GM21390 (cell line): ENCODE results near the gene WDR75.

Source experiments
- ATAC-seq: cut with Tn5 transposase; IDR thresholded peaks from one replicate; pipeline ENCODE4 v1.9.1; 2021; ENCODE audit not compliant: unreplicated experiment

WDR75 gene

DNA sequence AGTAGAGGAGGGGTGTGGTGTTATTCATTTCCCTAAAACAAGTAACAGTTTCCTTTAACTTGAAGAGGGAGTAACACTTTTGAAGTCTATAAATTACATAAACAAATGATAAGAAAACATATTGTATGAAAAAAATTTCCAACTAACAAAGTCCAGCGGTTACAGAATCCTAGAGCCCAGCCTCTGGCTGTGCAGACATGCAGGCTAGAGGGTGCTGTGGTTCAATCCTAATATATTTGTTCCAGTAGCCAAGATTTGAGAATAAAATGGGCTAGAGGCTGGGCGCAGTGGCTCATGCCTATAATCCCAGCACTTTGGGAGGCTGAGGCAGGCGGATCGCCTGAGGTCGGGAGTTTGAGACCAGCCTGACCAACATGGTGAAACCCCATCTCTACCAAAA, 56.9 kb downstream of the WDR75 start:
- no peak for ATAC-seq

DNA sequence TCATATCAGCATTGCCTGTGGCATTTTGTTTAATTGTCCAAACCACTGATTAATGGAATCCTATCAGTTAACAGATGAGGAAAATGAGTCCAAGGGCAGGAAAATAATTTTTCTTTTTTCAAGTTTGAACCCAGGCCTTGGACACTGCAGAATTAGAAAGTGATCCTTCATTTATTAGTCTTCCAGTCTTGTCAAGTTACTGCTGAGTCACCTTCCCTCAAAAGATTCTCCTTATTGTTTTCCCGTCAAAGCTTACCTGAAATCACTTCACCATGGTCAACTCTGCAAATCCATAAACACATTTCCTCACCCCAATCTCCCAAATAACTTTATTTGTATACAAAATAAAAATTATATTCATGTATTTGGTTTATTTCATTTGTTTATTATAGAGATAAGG, 57.9 kb downstream of the WDR75 start:
- no peak for ATAC-seq

DNA sequence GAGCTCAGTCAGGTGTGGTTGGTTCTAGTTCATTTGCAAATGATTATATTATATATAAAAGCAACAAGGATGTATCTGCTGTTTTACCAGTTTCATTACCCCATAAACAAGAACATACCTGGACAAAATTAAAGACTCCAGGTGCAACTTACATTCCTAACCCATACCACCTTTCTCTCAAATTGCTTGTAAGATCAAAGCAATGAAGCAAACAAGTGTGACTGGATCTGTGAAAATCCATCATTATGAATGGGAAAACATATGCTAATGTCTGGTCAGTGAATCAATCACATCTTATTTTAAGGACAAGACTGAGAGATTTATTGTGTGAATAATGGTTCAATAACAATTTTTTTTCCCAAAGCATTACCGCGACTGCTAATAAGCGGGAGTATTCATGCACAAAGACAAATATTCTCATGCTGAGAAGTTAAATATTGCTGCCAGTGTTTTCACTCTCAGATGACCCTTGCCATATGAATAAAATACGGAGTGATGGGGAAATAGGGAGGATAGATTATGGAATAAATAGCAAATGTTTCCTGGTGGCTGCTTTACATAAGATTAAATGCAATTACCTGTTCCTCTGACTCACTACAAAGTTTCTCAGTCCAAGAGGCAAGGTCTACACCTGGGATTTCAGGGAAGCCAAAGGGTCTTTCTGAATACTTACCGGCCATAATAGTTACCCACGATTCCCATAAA, 59.3 kb downstream of the WDR75 start:
- ATAC-seq: no peak

DNA sequence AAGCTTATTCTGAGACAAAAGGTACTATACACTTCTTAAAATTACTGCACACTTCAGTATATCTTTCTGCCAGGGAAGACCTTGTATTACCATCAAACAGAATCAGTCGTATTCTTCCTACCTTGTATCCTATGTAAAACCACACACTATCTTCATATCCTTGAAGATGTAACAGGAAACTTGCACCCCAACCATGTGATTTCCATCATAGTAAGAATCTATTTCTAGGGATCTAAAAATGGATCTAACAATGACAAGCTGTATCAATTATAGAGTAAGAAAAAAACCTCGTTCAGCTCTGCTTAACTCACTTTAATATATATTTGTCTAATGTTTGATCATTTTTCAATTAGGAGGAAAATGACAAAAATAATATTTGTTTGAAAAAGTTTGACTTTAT, 60.2 kb downstream of the WDR75 start:
- no peak for ATAC-seq

DNA sequence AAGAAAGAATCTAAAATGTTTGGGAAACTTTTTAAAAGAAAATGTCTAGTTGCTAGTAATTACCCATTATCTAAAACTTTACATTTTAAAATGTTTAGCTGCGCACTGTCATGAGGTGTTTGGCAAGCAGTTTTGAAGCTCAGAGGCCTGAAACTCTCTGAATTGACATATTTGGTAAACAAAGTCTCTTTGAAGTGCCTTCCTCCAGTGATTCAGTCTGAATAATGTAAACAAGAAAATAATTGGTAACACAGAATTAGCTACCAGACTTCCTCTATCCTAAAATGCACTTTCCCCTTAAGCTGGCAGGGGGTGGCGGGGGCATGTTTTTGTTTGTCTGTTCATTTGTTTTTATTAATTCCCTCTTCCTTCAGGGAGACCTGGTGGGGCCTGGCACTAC, 61.4 kb downstream of the WDR75 start:
- no peak for ATAC-seq

DNA sequence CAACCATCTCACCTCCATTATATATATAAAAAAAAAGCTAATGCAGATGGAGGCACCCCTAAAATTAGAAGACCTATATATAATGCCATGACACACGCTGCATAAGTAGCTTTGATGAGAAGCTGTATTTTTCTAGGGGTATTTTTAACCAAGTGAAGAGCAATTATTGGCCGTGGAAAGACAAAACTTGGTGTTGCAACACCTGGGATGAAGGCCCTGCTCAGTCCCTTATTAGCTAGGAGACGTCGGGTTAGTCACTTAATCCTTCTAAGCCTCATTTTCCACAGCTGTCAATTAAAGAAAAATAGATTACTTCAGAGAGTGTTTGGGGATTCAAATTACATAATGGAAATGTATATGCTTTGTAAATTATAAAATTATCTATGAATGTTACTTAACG, 63.0 kb downstream of the WDR75 start:
- ATAC-seq: no peak

DNA sequence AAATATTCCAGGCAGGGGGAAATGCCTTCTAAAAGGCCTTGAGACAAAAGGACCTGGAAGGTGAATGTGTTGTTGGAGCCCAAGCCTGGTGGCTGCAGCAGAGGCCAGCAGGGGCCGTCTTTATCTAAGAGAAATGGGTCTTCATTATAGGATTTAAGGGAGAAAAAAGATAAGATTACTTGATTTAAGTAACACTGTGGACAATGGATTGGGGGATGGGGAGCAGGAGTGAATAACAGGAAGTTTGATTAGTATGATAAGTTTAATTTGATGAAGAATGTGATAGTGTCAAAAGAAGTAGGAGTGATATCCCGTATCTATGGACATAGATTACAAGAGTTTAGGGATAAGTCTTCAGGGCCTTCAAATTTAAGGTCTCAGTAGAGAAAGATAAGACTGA, 64.2 kb downstream of the WDR75 start:
- ATAC-seq: no peak

DNA sequence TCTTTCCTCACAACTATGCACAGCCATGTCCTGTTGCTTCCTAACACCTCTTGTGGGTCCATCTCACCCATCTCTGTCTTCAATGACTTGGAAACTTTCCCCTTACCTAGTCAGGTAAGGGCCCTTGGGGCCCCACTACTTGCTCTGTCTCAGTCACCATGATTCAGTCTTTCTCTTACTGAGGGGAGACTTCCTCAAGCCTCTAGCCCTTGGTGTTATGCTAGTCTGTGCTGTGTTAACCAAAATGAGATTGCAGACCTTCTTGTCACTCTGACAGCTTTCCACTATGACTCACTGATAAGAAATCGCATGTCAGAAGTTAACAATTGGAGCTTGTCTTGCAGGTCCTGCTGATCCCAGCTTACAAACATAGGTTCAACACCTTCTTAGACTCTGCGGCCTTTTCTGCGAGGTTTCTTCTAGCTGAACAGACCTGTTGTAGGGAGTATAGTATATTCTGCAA, 65.3 kb downstream of the WDR75 start:
- ATAC-seq: no peak

DNA sequence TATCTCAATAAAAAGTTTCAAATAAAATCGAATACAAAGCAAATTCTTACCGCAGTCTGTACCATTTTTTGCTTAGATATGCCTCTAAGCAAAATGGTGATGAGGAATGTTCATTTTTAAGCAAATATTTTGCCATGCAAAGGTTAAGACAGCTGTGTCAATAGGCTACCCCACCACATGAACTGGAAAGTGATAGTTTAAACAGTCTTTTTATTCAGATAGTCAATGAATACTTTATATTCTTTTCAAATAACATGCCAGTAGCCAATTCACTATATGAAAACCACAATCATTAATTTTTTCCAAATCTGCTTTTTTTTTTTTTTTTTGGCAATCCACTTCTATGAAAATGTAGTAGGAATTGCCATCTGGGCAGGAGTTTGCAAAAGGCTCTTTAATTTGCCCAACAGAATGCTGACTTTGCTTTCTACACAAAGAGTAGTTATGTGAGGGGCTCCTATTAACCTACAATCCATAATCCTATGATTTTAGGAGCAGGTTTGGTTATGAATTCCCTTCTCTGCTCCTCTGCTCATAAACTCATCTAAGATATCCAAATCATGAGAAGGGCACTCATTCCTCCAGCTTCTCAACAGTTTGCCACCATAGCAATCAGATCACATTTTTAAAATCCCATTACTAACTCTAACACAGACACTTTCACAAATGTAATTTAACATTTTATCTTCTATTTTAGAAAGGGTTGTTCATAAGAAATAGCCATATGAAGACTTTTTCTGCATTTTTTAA, 70.1 kb downstream of the WDR75 start:
- ATAC-seq: no peak

DNA sequence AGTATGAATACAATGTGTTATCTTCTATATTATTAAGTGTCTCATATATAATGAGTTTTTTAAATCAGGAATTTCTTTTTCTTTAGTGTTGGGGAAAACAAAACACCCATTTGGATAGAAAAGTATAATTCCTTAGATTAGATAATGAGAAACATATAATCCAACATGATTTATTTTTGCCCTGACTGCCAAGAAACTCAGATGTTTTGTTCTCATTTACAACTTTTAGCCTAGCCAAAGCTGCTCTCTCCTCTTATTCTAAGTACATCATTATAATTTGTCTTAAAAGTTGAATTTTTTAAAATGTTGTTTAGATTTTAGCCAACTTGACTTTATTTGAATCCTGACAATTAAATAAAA, 70.7 kb downstream of the WDR75 start:
- ATAC-seq: no peak

DNA sequence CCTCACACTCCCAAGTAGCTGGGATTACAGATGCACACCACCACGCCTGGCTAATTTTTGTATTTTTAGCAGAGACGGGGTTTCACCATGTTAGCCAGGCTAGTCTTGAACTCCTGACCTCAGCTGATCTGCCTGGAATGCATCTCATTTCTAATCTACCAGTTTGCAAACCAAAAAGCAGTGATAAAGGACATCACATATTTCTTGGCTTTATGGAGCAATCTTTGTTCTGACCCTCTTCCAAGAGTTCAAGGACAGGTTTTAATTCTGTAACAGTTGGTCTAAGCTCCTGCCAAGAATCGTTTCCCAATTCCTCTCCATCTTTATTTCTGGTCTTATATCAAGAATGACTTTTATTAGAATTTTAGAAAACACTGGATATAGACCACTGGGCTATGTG, 71.6 kb downstream of the WDR75 start:
- ATAC-seq: no peak

DNA sequence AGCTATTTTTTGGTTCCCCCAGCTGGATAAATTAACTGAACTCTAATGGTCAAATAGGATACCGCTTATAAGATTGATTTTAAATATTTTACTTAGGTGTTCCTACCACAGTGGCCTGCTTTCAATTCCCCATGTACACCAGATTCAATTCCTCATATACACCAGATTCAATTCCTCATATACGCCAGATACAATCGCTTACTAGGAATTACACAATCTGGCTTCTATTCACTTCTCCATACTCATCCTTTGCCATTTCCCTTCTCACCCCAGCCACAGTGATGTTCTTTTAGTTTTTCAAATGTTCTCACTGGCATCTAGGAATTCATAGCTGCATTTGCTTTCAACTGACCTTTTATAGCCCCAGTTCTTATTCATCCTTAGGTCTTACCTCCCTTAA, 72.8 kb downstream of the WDR75 start:
- no peak for ATAC-seq

DNA sequence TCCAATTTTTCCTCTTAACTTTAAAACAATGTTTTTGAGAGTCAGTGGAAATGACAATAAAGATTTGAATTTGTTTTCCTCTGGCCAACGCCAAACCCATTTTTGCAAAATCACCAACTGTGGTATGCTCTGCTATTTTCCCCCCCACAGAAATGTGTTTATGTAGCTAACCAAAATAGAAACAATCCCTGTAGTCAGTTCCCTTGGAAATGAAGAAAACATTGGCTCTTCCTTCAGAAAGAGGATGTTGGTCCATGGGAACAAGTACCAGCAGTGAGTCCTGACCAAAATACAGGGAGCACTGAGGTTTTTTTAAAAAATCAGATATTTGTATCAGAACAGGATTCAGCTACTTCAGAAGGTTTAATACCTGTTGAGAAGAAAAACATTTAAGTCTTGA, 74.0 kb downstream of the WDR75 start:
- no peak for ATAC-seq

DNA sequence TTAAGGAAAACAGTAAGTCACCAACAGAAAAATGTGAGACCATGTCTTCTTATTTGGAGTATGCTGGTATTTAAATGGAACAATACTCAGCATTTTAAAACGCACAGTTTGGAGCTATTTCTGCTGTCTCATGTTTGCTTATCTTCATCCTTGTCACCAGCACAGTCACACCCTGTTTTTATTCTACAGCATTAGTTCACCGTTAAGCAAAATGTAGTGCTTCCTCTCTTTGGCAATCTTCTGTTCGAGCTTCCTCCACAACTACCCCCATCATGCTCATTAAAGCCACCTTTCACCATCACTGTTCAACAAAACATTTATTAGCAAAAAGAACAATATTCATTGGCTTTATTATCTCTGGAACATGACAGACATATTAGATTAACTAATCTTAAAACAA, 75.3 kb downstream of the WDR75 start:
- no peak for ATAC-seq

DNA sequence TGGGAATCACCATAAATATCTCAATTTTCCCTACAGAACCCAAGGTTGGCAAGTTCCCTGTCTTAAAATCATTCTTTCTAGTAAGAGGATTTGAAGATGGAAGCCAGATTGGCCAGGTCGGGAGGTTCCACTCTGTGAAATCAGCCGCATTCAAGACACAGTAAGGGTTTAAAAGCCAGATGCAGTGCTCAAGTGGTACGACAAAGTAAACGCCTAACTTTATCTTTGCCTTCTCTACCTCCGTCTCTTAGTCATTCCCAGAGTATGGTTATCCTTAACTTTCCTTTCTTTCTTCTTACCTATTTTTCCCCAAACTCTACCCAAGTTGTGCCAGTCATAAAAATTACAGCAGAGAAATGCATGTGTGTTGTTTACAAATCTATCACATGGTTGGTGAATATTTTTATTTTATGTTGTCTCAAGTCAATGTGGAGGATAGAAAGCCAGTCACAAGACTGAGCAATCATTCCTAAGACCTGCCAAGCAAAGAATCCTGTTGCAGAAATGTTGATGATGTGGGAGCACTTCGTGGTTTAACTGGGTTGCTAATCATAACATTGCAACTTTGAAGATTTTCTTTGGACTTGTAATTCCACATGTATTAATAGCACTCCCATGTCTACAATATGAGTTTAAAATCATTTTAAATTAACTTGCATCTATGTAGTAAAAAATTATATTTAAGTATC, 76.7 kb downstream of the WDR75 start:
- ATAC-seq: no peak

DNA sequence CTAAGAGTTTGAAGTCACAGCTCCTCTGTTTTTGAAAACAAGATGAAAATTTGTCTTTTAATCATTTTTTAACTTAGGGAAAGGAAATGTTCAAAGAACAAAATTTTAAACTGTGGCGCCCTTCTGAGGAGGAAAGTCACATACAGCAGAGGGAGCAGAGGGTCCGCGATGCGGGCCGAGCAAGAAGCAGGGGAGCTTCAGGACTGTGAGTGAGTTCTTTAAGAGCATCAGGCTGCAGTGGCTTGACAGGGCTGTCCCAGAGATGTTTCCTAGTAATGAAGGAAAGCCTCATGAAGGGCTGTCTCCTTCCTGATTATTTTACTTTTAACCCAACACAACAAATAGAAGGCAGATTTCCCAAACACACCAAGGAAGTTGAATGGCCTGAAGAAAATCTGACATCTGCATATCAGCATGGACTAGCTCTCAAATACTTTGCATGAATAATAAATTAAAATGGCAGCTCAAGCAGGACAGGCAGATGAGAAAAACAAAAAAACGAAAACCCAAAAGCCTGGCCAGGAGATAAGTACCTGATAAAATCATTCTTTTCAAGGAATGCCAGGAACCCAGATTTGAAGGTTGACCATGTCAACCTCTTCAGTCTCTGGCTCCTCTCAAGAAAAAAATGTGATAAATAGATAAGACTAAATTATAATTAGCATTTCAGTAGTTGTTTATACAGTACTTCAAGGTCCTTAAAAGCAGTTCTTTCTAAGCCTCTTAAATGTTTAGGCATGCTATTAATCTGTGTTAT, 78.5 kb downstream of the WDR75 start:
- ATAC-seq: no peak

DNA sequence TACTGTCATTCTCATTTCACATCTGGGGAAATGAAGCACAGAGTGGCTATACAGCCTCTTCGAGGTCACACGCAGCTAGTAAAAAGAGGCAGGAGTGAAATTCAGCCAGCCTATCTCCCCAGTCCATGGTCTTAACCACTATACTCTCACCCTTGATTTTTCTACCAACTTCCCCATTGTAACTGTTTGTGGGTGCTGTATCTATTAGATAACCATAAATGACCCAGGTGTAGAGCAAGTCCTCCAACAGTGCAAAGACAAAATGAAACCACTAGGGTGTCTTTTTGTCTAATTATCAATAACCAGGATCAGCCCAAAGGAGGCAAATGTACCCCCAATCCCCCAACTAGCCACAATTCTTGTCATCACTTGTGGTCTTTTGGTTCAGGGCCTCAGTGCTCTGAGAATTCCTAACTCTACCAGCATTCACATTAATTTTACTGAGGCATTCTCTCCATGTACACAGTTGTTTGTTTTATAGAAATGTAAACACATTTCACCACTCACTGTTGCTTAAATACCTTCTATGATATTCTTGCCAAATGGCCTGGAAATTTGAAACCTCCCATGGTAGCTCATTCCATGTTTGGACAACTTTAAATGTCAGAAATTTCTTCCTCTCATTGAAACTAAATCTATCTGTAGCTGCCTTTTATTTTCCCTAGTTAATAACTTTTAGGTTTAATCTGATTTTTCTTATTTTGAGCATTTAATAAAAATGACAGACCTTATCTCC, 80.6 kb downstream of the WDR75 start:
- no peak for ATAC-seq

DNA sequence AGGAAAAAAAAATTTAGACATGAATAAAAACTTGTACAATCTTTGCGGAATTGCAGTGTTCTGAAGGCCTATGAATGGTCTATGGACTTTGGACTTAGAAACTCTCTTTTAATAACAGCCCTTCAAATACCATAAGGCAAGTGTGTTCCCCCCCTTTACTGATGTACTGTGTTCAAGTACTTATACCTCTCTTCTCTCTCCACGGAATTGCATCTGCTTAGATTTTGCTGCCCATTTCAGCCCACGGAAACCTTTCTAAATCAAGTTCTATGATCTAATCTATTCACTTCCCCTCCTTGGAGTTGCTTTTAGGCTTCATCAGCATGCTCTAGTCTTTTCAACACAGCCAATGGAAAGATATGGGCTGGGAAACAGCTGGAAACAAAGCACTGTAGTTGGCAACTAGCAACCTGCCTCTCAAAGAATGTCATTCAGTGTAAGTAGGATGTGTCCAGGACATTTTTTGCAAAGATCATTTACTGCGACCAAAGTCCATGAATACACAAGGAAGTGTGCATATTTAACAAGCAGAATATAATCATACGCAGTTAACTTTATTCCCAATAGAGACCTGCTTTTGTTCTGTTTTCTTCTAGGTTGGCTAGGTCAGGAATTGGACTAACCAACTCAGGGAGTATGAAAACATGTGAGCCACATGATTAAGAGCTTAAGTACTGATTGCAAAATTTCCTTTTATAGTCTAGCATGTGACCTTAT, 81.3 kb downstream of the WDR75 start:
- no peak for ATAC-seq

DNA sequence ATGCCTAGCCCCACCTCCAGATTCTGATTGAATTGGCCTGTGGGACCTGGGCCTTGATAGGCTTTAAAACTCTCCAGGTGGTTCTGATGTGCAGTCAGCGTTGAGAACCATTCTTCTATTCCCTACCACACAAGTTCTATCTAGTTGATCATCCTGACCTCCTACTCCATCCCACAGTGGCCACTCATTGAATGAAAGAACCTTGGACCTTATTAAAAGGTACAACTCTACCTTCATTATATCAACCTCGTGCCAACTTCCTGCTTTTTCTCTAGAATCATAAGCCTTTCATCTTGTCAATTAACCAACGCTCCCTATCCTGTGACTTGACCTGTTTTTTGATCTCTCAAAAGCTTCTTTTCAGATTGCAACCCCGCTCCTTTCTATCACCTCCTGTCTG, 83.5 kb downstream of the WDR75 start:
- no peak for ATAC-seq
